Stromal cell of bone marrow (primary cell): ENCODE measurements around the gene PRKACA.
"Not testable (repeated sequence)": the region's sequence is repeated elsewhere in the genome, so short reads cannot be mapped to it uniquely, and the experiment has no call there.

Experiments used
- DNase-seq: peaks from one replicate; pipeline ENCODE4 v3.0.0-alpha.2; 2012; ENCODE audit warnings: low read depth

PRKACA gene

GRCh38 chr19:14066134-14066533 is 51.4 kb downstream of the PRKACA start:
- no peak for DNase-seq

DNA sequence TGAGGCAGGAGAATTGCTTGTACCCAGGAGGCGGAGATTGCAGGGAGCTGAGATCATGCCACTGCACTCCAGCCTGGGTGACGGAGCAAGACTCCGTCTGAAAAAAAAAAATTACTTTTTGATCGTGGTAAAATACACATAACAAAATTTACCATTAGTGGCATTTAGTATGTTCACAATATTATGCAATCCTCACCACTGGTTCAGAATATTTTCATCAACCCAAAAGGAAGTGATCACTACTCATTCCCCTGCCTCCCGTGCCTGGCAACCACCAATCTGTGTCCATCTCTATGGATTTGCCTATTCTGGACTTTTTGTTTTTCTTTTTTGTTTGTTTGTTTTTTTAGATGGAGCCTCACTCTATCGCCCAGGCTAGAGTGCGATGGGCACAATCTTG is 54.5 kb downstream of the PRKACA start:
- no peak for DNase-seq

- DNase-seq: no peak
Observed at GRCh38 chr19:14062558-14062855, 55.1 kb downstream of the PRKACA start.

- no peak for DNase-seq
Observed at GRCh38 chr19:14061751-14062557, 55.6 kb downstream of the PRKACA start, which contains the start of gene PALM3. PALM3 (minus strand) TSS chr19:14062076; CDS start chr19:14061980, 96 bp downstream.

DNA sequence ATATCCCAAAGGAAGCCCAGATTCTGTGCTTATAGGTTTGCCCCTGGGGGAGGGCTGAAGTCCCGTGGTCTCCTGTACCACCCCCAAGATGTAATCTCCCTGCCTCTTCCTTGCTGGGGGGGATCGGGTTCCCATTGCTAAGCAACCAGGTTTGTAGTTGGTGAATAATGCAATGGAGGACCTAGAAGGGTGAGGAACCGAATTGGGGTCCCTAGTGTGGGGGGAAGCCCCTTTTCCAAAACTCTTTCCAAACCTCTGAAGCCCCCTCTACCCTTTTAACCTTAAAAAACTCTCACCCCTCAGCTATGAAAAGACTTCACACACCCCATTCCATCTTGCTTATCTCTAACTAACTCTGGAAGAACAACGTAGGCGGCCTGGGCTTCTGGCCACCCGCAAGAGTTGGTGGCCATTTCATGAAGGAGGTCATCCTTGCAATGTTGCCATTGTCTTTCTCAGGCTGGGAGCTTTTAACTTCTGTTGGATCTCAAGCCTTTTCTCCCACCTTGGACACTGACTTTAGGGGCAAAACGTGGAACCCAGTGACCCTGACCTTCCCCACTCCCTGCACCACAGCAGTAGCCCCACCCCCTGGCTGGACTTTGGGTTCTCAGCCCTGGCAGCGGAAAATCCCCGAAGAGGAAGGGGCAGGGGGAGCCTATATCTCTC is 56.3 kb downstream of the PRKACA start:
- DNase-seq: no peak

DNA sequence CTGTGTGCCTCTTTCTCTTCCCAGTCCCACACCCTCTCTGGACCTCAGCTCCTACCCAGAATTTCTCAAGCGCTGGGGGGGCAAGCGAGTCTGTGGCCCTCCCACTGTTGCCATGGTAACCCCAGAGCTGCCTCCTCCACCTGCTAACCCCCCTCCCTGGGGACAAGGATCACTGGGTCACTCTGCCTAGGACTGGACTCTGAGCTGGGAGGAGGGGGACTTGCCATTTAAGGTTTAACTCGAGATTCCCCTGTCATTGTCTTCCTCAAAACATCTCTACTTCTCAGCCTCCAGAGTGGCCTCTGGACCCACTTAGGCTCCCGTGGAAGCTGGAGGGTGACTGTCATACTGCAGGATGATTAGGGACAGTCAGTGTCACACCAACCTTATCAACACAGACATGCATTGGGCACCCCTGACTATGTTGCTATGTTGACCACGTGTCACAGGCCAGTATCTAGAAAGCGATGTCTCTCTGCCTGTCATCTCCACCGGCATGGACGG is 57.9 kb downstream of the PRKACA start:
- no peak for DNase-seq

- no peak for DNase-seq
Observed at GRCh38 chr19:14059093-14059480, 58.5 kb downstream of the PRKACA start.

DNA sequence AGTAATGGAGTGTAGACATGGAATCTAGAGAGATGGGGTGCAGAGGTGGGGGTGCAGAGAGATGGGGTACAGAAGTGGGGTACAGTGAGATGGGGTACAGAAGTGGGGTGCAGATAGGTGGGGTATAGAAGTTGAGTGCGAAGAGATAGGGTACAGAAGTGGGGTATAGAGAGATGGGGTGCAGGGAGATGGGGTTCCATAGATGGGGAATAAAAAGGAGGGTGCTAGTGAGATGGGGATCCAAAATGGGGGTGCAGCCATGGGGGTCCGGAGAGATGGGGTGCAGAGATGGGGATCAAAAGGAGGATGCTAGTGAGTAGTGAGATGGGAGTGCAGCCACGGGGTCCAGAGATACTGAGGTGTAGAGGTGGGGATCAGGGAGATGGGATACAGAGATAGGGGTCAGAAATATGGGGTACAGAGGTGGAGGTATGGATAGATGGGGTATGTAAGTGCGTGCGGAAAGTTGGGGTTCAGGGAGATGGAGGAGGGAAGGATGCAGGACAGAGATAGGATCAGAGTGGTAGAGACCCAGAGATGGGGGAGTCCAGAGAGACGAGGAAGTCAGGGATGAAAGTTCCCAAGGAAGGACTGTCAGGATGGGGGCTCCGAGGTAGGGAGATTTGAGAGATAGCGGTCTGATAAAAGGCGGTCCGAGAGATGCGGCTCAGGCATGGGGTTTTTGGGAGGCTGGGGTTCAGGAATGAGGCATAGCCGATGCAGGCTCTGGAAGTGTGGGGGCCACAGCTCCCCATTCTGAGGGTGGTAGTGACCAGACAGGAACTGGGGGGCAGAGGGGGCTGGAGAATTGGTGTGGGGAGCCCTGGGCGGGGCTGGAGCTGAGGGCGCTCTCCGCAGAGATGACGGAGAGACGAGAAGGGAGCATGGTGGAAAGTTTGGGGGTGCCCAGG is 59.1 kb downstream of the PRKACA start:
- no peak for DNase-seq

- no peak for DNase-seq
Observed at GRCh38 chr19:14056741-14057356, 60.7 kb downstream of the PRKACA start.

GRCh38 chr19:14056069-14056666 is 61.4 kb downstream of the PRKACA start:
- no peak for DNase-seq

GRCh38 chr19:14055396-14055795 is 62.2 kb downstream of the PRKACA start:
- DNase-seq: no peak

DNA sequence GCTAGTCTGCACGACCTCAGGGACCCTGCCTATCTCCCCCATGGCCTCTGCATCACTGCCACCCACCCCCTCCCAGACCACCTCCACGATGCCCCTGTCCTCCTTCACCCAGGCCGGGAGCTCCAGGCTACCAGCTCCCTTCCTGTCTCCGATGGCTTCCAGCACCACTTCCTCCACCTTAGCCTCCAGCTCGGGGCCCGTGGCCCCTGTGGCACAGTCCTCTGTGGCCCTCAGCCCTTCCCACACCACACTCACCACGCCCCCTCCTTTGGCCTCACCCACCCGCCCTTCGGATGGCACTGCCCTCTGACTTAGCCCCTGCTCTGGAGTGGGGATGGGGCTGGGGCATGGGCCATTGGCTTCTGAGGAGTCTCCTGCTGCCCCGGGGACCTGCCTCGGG is 62.8 kb downstream of the PRKACA start:
- no peak for DNase-seq

DNA sequence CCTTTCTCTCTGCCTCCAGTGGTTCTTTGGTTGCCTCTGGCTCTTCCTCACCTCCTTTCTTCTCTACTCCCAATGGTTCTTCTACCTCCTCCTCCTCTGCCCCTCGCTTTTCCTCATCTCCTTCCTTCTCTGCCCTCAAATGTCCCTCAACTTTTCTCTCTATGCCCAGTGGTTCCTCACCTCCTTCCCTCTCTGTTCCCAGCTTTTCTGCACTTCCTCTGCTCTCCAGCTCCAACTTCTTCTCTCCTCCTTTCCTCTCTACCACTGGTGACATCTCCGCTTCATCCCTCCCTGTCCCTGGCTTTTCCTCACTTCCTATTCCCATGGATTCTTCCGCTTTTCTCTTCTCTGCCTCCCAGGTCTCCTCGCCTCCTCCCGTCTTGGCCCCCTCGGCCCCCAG is 63.5 kb downstream of the PRKACA start:
- no peak for DNase-seq

GRCh38 chr19:14053500-14053899 is 64.1 kb downstream of the PRKACA start:
- no peak for DNase-seq

- no peak for DNase-seq
Observed at GRCh38 chr19:14053032-14053431, 64.5 kb downstream of the PRKACA start.

GRCh38 chr19:14052470-14052869 is 65.1 kb downstream of the PRKACA start:
- DNase-seq: no peak

DNA sequence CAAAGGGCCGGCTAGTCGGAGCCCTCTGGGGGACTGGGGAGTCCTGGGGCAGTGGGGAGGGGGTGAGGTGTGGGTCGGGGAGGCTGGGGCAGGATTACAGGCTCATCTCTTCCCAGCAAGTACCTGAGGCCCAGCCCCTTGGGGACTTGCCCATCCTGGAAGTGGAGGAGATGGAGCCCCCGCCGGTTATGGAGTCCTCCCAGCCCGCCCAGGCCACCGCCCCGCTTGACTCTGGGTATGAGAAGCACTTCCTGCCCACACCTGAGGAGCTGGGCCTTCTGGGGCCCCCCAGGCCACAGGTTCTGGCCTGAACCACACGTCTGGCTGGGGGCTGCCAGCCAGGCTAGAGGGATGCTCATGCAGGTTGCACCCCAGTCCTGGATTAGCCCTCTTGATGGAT is 65.6 kb downstream of the PRKACA start:
- DNase-seq: no peak

GRCh38 chr19:14050961-14051360 is 66.6 kb downstream of the PRKACA start:
- DNase-seq: not testable (repeated sequence)

DNA sequence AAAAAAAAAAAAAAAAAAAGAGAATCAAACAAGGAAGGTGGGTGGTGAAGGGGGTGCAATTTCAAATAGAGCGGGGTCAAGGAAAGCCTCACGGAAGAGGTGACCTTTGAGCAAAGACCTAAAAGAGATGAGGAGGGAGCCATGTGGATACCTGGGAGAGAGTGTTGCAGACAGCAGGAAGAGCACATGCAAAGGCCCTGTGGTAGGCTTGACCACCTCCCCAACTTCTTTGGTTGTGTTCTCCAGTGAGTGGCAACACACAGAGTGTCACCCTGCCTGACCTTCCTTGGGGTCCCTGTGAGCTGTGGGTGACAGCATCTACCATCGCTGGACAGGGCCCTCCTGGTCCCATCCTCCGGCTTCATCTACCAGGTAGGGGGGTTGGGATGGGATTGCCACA is 67.0 kb downstream of the PRKACA start:
- DNase-seq: no peak

GRCh38 chr19:14048443-14049153 is 69.0 kb downstream of the PRKACA start:
- no peak for DNase-seq

GRCh38 chr19:14047866-14048265 is 69.7 kb downstream of the PRKACA start:
- not testable (repeated sequence) for DNase-seq
